BLaER1 treated with 17β-estradiol and CSF1 and Interleukin-3, amounts not matched to agents 10 nM and 100 nM (cell line): ENCODE results near the gene NCK2.
"Not testable (repeated sequence)": the region's sequence is repeated elsewhere in the genome, so short reads cannot be mapped to it uniquely, and the experiment has no call there.

Source experiments
- H3K27ac ChIP-seq, 11 experiments: shearing (Covaris generic); formaldehyde crosslinking; 2 replicates each; pipeline ENCODE4 v1.8.1; 2022
- H3K27me3 ChIP-seq, 11 experiments: shearing (Covaris generic); formaldehyde crosslinking; 2 replicates each; pipeline ENCODE4 v1.8.1; 2022
- H3K36me3 ChIP-seq, 11 experiments: shearing (Covaris generic); formaldehyde crosslinking; 2 replicates each; pipeline ENCODE4 v1.8.1; 2022
- H3K4me1 ChIP-seq, 10 experiments: shearing (Covaris generic); formaldehyde crosslinking; 2 replicates each; pipeline ENCODE4 v1.8.1; 2022
- H3K4me2 ChIP-seq, 11 experiments: shearing (Covaris generic); formaldehyde crosslinking; 2 replicates each; pipeline ENCODE4 v1.8.1; 2022
- H3K4me3 ChIP-seq, 10 experiments: shearing (Covaris generic); formaldehyde crosslinking; 2 replicates each; pipeline ENCODE4 v1.8.1; 2022
- H3K9ac ChIP-seq, 11 experiments: shearing (Covaris generic); formaldehyde crosslinking; 2 replicates each; pipeline ENCODE4 v1.8.1; 2022
- H3K9me3 ChIP-seq, 11 experiments: shearing (Covaris generic); formaldehyde crosslinking; replicated peaks in 1 of 11; 2 replicates each; pipeline ENCODE4 v1.8.1; 2022
- H4K20me1 ChIP-seq, 11 experiments: shearing (Covaris generic); formaldehyde crosslinking; 2 replicates each; pipeline ENCODE4 v1.8.1; 2022
- Cebpa-rat ChIP-seq, 11 experiments: shearing (Covaris generic); IDR thresholded peaks; 2 replicates each; pipeline ENCODE4 v1.8.1; 2022

Gene NCK2

DNA sequence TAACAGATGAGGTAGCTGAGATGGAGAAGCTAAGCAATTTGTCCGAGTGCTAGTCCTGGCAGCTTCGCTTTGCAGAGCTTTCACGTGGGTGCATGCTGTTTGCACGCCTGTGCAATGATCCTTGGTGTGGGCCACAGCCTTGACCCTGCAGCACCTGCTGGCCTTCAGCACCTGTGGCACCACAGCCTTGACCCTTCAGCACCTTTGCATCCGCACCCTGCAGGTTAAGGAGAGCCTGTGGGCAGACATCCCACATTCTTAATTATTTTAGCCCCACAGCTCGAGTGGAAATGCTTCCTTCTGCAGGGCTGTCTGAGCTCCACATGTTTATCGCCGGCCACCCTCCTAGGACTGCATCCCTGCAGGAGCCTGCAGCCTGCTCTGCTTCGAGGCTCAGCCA is 19.3 kb downstream of the NCK2 start:
- Histone ChIP-seq H3K4me3 (no peak overlapping the region), H3K4me1 (peaks cover 20 to 67% (median 53%) of the 10 kb centered on the region in 10 experiments), H3K27me3 (no peaks in the 10 kb centered on the region), H4K20me1 (peaks cover 68 to 100% (median 97%) of the 10 kb centered on the region in 11 experiments; a peak in 21 of 22 replicates), H3K4me2 (no peak overlapping the region), H3K9me3 (peaks cover 4 to 22% (median 11%) of the 10 kb centered on the region in 11 experiments; a peak in 14 of 22 replicates), H3K27ac (no peak overlapping the region), H3K36me3 (peaks cover 29 to 81% (median 65%) of the 10 kb centered on the region in 11 experiments), H3K9ac (no peak overlapping the region)
- TF ChIP-seq Cebpa-rat (IDR thresholded peaks at IDR 0.05), result no peak

DNA sequence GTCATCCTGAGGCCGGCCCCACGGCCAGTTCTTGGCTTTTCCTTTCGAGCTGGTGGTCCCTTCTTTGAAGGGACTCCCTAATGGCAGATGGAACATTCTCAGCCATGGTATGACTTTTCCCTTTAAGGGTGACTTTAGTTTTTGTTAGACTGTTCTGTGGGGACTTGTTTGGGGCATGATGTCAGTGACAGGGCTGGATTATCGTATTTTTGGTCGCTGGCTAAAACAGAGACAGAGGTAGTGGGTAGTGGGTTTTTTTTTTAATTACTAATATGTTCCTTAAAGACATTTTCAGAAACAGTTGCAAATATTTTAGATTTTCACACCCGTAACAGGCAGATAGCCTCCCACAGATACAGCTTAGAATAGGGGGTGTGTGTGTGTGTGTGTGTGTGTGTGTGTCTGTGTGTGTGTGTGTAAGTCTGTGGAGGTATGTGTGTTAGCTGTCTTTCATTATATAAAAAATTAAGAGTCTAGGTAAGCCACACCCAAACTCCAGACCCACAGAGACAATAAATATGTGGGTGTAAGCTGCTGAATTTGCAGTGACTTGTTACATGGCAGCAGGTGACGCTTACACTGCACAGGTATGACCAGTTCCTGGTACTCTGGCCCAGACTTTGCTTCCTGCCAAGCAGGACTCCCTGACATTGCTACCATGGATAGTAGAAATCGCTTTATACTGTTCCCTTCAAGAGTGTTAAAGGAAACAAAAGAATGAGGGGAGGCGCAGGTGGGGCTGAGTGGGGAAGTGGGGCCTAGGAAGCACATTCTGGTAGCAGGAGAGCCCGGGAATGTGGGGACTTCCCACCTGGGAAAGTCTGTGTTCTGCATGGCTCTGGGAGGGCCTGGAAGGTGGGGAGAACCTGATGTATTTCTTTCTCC is 20.9 kb downstream of the NCK2 start:
- Histone ChIP-seq H3K27ac (no peak overlapping the region), H3K4me2 (no peak overlapping the region), H3K9me3 (peaks cover 4 to 22% (median 11%) of the 10 kb centered on the region in 11 experiments; a peak in 14 of 22 replicates), H3K36me3 (peaks cover 29 to 68% (median 61%) of the 10 kb centered on the region in 11 experiments), H3K4me1 (peaks cover 23 to 70% (median 64%) of the 10 kb centered on the region in 10 experiments), H3K27me3 (no peaks in the 10 kb centered on the region), H4K20me1 (peaks cover 66 to 96% (median 94%) of the 10 kb centered on the region in 11 experiments; a peak in 21 of 22 replicates), H3K4me3 (no peak overlapping the region), H3K9ac (no peak overlapping the region)
- no peak for TF ChIP-seq Cebpa-rat (IDR thresholded peaks at IDR 0.05)

DNA sequence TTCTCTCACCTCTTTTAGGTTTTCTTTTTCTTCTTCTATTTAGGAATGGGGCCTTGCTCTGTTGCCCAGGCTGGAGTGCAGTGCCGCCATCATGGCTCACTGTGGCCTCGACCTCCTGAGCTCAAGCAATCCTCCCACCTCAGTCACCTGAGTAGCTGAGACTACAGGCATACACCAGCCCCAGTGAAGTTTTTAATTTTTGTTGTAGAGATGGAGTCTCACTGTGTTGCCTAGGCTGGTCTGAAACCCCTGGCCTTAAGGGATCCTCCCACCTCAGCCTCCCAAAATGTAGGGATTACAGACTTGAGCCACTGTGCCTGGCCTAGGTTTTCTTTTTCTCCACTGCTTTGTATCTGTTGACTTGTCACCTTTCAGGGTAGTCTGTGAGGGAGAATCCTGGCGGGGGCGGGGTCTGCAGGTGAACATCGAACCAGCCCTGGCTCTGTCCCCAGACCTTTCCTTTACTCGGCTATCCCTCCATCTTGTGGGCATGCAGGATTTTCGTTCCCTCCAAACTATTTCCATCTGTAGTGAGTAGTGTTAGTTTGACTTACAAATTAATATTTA is 21.7 kb downstream of the NCK2 start:
- Histone ChIP-seq H3K4me3 (no peak overlapping the region), H3K9me3 (peaks cover 4 to 22% (median 11%) of the 10 kb centered on the region in 11 experiments; a peak in 14 of 22 replicates), H3K9ac (no peak overlapping the region), H3K36me3 (peaks cover 29 to 70% (median 61%) of the 10 kb centered on the region in 11 experiments), H3K4me2 (peak overlapping the region in 2 of 11 experiments; percentile 21 to 43; a peak in 1 of 22 replicates), H3K27me3 (no peaks in the 10 kb centered on the region), H3K27ac (no peak overlapping the region), H3K4me1 (peaks cover 21 to 69% (median 61%) of the 10 kb centered on the region in 10 experiments), H4K20me1 (peaks cover 59 to 94% (median 88%) of the 10 kb centered on the region in 11 experiments; a peak in 21 of 22 replicates)
- no peak for TF ChIP-seq Cebpa-rat (IDR thresholded peaks at IDR 0.05)

DNA sequence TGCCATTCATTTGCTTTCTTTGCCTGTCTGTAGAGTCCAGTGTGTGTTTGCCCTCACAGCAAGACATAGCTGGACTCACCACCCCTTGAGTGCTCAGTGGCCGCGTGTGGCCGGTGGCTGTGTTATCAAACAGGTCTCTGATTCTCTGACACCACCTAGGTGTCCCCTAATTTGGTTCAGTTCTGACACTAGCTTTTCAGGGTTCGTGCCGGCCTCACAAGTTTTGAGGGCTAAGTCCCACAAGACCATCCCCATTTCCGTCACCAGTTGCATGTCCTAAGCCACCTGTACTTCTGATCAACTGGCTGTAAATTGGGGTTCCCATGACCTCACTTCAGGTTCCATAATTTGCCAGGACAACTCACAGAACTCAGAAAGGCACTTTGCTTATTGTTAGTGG is 23.5 kb downstream of the NCK2 start:
- H3K9me3 ChIP-seq, result peaks cover 4 to 22% (median 11%) of the 10 kb centered on the region in 11 experiments; a peak in 14 of 22 replicates
- H3K4me2 ChIP-seq, result peak overlapping the region in 6 of 11 experiments; percentile 7 to 48 (median 34); a peak in 2 of 22 replicates
- no peak for TF ChIP-seq Cebpa-rat (IDR thresholded peaks at IDR 0.05)
- H3K4me3 ChIP-seq, result no peak overlapping the region
- no peak overlapping the region for H3K9ac ChIP-seq
- H3K27me3 ChIP-seq, result no peaks in the 10 kb centered on the region
- H3K27ac ChIP-seq, result peak overlapping the region in 3 of 11 experiments; percentile 8 to 23 (median 10); a peak in 1 of 22 replicates
- H3K4me1 ChIP-seq, result peaks cover 27 to 69% (median 63%) of the 10 kb centered on the region in 10 experiments
- peaks cover 50 to 94% (median 85%) of the 10 kb centered on the region in 11 experiments; a peak in 21 of 22 replicates for H4K20me1 ChIP-seq
- H3K36me3 ChIP-seq, result peaks cover 33 to 75% (median 62%) of the 10 kb centered on the region in 11 experiments

DNA sequence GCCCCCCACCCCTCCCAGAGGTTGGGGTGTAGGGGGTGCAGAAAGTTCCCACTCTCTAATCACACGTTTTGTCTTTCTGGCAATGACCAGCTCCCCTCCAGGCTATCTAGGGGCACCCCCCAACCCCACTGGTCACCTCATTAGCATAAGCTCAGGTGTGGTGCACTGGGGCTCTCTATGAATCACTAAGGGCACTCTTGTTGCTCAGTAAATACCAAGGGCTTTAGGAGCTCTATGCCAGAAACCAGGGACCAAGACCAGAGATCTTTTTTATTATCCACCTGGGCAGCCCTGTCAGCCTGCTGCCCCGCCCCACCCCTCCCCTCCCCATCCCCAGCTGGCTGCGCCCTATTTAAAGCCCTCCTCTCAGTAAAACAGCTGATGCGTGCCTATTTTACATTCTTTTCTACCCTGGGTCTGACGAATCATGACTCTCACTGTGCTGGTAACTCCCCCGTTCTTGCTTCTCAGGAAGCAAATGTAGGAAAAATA is 24.3 kb downstream of the NCK2 start:
- H3K36me3 ChIP-seq, result peaks cover 38 to 74% (median 60%) of the 10 kb centered on the region in 11 experiments
- no peak for TF ChIP-seq Cebpa-rat (IDR thresholded peaks at IDR 0.05)
- no peaks in the 10 kb centered on the region for H3K27me3 ChIP-seq
- peaks cover 4 to 22% (median 11%) of the 10 kb centered on the region in 11 experiments; a peak in 14 of 22 replicates for H3K9me3 ChIP-seq
- H3K4me1 ChIP-seq, result peaks cover 32 to 75% (median 69%) of the 10 kb centered on the region in 10 experiments
- H4K20me1 ChIP-seq, result peaks cover 46 to 93% (median 83%) of the 10 kb centered on the region in 11 experiments; a peak in 21 of 22 replicates
- H3K9ac ChIP-seq, result no peak overlapping the region; a peak in 1 of 22 replicates
- no peak overlapping the region for H3K27ac ChIP-seq
- H3K4me3 ChIP-seq, result no peak overlapping the region
- peak overlapping the region; percentile 16 to 56 (median 47); a peak in 18 of 22 replicates for H3K4me2 ChIP-seq

DNA sequence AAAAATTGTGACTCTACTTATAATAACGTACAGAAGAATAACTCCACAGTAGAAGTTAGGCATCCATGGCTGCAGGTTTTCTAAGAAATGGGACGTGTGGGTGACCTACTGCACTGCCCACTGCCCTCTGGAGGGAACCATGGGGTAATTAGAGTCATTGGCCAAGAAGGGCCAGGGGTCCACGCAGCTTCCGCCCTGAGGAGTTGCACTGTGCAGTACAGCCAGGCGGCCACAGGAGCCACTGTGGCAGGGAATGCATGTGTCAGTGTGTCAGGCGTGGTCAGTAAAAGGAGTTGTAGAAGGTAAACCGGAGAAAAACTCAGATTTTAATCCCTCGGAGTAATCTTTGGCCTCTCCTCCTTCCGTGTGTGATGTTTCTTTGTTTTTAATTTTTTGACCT is 24.8 kb downstream of the NCK2 start:
- Histone ChIP-seq H3K4me2 (peak overlapping the region in 9 of 11 experiments; percentile 6 to 54 (median 44); a peak in 16 of 22 replicates), H3K9ac (no peak overlapping the region), H3K36me3 (peaks cover 37 to 69% (median 55%) of the 10 kb centered on the region in 11 experiments), H4K20me1 (peaks cover 41 to 93% (median 78%) of the 10 kb centered on the region in 11 experiments; a peak in 19 of 22 replicates), H3K4me3 (no peak overlapping the region), H3K27ac (0 out of 22 replicates have a peak overlapping the region, but pooled peaks of 1 of the 11 experiments have one; percentile 22), H3K27me3 (no peaks in the 10 kb centered on the region), H3K4me1 (peaks cover 37 to 76% (median 72%) of the 10 kb centered on the region in 10 experiments), H3K9me3 (peaks cover 4 to 22% (median 11%) of the 10 kb centered on the region in 11 experiments; a peak in 14 of 22 replicates)
- TF ChIP-seq Cebpa-rat (IDR thresholded peaks at IDR 0.05), result no peak

DNA sequence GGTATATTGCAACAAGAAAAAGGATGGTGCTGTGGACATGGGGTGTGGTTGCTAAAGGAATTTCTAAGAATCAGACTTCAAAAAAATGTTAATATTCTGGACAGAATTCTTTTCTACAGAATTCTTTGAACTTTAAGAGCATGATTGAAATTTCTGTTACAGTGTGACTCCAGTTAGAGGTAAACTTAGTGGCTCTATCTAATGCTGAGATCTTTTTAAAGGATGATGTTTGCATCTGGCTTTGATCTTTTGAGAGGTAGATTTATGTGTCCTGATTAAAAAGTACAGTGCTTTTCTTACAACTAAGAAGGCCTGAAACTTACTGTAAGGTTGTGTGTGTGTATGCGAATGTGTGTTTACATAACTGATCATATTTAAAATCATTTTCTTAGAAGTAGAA is 25.4 kb downstream of the NCK2 start:
- Histone ChIP-seq H3K36me3 (peaks cover 32 to 63% (median 49%) of the 10 kb centered on the region in 11 experiments), H3K4me2 (peak overlapping the region in 3 of 11 experiments; percentile 31 to 54 (median 53); a peak in 7 of 22 replicates), H3K4me3 (no peak overlapping the region), H3K9ac (no peak overlapping the region), H3K27ac (peak overlapping the region in 1 of 11 experiments; percentile 22; a peak in 3 of 22 replicates), H3K4me1 (peaks cover 43 to 82% (median 79%) of the 10 kb centered on the region in 10 experiments), H3K27me3 (no peaks in the 10 kb centered on the region), H4K20me1 (peaks cover 35 to 91% (median 71%) of the 10 kb centered on the region in 11 experiments; a peak in 19 of 22 replicates), H3K9me3 (peaks cover 4 to 22% (median 11%) of the 10 kb centered on the region in 11 experiments; a peak in 14 of 22 replicates)
- TF ChIP-seq Cebpa-rat (IDR thresholded peaks at IDR 0.05), result no peak

DNA sequence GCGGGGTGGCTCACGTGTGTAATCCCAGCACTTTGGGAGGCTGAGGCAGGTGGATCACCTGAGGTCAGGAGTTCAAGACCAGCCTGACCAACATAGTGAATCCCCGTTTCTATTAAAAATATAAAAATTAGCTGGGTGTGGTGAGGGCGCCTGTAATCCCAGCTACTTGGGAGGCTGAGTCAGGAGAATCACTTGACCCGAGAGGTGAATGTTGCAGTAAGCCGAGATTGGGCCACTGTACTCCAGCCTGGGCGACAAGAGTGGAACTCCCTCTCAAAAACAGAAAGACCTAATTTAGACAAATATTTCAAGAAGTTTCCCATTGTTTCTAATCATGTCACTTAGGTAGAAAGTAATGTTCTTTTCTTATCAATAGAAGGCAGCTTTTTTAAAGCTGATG is 26.6 kb downstream of the NCK2 start:
- Histone ChIP-seq H3K9me3 (peaks cover 4 to 22% (median 11%) of the 10 kb centered on the region in 11 experiments; a peak in 14 of 22 replicates), H3K4me2 (peak overlapping the region in 9 of 11 experiments; percentile 5 to 98 (median 93); a peak in 8 of 22 replicates), H3K9ac (peak overlapping the region in 1 of 11 experiments; percentile 9; a peak in 1 of 22 replicates), H3K4me1 (peaks cover 55 to 94% (median 90%) of the 10 kb centered on the region in 10 experiments), H4K20me1 (peaks cover 25 to 85% (median 64%) of the 10 kb centered on the region in 11 experiments; a peak in 19 of 22 replicates), H3K27ac (peak overlapping the region in 7 of 11 experiments; percentile 1 to 95 (median 42); a peak in 8 of 22 replicates), H3K36me3 (peaks cover 21 to 51% (median 39%) of the 10 kb centered on the region in 11 experiments)
- not testable (repeated sequence) for H3K4me3 ChIP-seq, H3K27me3 ChIP-seq
